Fibroblast of skin of right biceps (primary cell): ENCODE measurements around the gene CDNF.

Source experiments
- DNase-seq: peaks from one replicate; pipeline ENCODE4 v3.0.0-alpha.2; 2013

Gene CDNF

DNA sequence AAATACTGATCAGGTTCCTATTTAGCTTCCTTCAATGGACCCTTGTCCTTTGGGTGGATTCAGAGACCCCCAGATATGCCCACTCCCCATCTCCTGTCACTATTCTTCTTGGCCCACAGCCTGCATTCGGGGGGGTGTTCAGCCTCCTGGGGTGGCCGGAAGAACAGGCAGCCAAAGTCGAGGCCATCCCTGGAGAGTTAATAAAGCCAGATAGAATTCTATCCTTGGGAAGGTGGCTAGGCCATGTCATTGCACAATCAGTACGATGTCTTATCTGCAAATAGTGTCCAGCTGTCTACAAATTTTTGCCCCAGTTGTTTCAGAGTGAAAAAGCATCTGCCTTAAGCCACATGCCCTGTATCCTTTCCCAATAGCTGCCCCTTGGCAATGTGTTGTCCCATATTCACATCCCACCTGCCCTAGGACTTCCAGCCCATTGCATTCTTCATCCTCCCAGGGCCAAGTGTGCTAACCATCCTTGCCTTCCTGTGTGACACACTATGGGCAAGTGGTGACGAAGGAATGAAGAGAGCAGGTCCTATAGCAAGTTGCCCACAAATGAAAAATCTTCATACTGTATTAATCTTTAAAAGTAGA, 53.3 kb downstream of the CDNF start:
- DNase-seq = no peak

DNA sequence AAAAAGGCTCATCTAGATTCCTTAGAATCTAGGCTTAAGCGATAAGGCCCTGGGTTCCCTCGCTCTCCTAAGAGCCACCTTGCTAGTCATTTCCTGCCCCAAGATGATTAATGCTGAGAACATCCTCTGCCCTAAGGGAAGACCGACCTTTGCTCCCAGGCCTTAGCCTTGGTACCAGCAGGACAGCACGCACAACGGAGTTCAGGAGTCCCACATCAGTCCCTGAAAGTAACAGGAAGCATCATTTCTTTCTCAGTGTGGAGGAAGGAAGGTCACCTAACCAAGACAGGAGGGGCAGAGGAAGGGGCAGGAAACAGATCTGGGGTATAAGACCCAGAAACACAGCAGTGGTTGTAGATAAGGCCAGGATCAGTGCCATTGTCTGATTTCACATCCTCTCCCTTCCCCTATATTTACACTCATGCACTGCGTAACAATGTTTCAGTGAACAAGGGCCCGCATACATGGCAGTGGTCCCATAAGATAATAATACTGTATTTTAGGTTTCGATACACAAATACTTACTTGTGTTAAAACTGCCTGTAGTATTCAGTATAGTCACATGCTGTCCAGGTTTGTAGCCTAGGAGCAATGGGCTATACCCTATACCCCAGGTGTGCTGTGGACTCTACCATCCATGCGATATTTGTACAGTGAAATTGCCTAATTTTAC, 55.0 kb downstream of the CDNF start:
- no peak for DNase-seq

DNA sequence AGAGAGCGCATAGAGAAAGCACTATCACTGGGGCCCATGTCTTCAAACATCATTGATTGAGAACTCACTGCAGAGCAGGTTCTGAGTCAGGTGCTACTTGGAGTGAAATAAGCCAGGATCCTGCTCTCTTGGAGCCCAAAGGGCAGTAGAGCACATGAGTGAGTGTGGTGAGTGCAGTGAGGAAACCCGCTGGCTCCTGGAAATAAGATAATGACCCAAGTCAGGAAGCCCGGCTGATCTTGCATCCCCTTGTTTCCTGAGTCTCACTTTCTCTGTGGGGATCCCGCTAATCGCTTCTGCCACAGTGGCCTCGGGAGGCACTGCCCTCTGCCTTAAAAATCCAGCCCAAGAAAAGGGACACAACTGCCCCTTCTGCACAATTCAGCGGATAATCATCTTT, 56.1 kb downstream of the CDNF start:
- DNase-seq = no peak

DNA sequence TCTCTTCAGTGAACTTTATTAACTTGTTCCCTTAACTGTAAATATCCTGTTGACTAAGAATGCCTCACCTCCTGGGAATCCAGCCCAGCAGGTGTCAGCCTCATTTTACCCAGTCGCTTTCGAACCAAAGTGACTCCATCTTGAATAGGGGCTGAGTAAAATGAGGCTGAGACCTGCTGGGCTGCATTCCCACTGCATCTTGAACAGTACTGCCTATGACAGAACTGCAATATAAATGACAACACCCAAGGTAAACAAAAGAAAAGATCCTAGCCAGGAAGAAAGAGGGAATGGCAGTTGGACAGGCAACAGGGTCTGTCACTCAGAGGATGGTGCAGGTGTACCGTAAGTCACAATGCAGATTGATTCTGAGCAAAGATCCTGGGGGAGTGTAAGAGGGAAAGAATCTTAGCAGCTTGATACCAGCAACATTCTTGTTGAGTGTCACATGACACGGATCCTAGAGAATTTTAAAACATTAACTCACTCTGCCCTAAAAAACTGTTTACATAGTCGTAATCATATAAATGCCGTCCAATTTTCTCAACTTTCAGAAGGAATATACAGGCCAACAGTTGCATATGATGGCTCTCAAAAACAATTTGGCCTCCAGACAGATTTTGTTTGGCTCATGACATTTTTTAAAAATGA, 58.7 kb downstream of the CDNF start:
- no peak for DNase-seq

DNA sequence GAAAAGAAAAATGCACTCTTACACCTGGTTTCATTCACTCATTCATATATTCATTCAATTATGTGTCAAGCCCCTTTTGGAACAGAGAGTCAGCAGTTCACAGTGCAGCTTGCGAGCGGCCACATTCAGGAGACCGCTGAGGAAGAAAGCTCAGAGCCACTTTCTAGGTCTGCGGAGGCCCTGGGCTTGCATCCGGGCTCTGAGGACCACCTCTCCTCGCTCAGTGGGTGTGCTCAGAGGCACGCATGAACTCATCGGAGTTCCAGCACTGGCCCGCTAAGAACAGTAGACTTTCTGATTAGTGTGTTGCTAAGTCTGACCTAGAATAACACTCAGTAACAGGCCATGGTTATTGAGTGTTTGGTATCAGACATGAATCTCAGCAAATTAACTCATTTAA, 61.3 kb downstream of the CDNF start:
- no peak for DNase-seq

DNA sequence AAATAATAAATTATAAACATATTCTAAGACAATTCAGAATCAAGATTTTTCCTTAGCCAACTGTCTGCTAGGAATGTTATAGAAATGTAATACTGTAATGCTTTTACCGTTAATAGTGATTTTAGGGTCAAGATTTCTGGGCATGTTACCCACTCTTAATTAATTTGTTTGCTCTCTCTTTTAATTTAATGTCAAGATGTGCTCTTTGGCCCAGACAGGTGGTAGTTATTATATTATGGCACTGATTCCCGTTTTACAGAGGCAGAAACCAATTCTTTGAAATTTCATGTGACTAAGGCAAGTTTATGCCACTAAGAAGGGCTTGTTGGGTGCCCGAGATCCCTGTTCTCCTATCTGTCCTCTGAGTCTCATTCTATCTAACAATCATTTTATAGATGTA, 62.2 kb downstream of the CDNF start:
- DNase-seq = no peak

DNA sequence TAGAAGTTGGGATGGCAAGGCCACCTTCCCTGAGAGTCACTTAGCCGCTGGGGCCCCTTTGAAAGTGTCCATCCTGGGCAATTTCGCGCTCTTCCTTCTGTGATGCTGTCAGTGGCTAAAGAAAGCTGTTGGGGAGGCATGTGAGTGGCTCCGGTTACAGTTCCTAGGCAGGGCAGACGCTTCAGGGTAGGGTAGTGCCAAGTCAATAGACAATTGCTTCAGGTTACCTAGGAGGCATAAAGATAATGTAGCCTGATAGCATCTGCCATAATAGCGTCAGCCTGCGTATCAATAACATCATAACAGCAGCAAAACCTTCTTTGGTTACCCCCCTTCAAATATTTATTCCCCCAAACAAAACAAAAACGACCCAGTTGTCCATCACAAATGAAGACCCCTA, 63.0 kb downstream of the CDNF start, which contains the start of gene FAM107B:
TSS of gene FAM107B (minus strand) at position 101 of the 400 bp plus-strand sequence. CDS start 234 bp downstream, outside the sequence.
- DNase-seq = no peak

DNA sequence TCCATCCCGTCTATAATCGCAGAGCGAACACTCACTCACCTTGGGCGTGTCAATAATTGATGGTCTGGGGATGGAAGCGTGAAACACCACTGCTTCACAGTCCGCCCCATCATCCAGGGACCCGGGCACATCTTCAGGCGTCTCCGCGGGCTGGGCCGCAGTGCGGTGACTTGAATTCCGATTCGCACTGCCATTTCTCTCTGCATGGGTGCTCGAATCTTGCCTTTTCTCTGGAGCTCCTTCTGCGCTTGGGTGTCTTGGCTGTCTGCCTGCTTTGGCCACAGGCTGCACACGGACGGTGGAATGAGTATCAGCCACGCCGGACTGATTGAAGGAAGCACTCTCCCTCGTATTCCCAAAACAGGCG, 63.6 kb downstream of the CDNF start:
- DNase-seq = no peak

DNA sequence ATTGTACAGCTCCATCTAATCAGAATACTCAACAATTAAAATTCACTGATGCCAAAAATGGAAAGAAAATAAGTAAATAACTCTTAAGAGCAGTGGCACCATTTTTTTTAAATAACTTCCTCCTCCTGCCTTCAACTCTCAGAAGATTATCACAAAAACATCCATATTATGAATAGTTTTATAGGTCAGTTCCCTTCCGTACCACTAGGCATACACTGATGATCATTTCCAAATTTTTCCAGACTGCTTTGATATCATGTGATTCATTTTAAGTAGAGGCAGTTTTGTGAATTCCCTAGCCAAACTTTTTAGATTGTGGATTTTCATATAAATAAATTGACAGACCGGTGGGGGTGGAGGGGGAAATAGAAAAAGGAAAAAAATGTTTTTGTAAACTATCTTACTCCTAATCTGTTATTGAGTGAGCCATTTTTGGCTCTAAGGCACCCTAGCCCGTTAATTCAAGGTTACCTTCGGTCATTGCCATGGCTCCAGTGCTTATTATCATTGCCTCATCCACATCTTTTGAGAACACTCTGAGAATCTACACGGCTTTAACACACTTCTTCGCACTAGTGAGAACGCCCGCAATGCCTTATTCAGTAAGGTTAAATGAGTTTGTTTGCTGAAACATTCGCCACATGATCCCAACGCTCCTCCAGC, 64.2 kb downstream of the CDNF start:
- DNase-seq = no peak

DNA sequence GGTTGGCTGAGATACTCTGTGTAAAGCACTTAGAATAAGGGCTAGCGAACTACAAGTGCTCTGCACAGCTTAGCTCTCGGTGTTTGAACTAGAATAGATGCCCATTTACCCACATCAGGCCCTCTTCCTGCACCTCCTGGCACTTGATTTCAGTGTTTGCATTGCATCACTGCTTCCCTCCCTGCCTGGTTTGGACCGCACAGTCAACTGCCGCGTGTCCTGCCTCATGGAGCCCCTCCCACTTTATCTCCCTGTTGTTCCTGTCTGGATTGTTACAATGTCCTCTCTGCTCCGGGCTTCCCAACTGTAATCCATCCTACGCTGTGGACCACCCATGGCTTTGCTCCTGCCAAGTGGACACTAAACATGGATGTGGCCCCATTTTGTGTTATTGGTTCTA, 65.4 kb downstream of the CDNF start:
- no peak for DNase-seq

DNA sequence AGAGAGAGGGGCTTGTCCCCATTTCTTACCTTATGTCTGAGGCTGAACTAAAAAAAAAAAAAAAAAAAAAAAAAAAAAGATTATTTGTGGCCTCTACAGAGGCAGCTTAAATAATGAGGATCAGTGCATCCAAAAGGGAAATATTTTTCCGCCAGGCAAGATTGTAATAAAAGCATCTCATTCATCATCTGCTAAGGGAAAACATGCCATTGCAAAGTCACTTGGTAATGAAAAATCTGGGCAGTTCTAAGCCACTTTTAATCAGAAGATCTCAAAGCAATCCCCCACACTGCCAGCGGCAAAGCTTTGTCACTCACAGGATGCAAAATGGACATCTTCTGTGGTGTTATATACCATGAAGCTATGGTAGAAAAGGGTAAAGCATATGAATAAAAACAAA, 66.9 kb downstream of the CDNF start:
- DNase-seq = no peak
